Suprapubic skin (tissue), 4 donors: ENCODE results near the gene EFCAB5.

Experiments
- CTCF ChIP-seq, 2 donors: fragments of 200-600 bp in 1 of 2; fragments of 450-650 bp in 1 of 2; sonication (generic) in 1 of 2; IDR thresholded peaks; one replicate each; pipeline ENCODE4 v1.5.1; 2016 to 2019; ENCODE audit warnings: antibody characterized with exemption in 2 of 2, mild to moderate bottlenecking in 1 of 2, moderate library complexity in 1 of 2
- EP300 ChIP-seq: sonication (generic); formaldehyde crosslinking; IDR thresholded peaks from one replicate; pipeline ENCODE4 v1.6.1; 2017; ENCODE audit warnings: antibody characterized with exemption
- POLR2A ChIP-seq, 2 donors: fragments of 450-650 bp; IDR thresholded peaks; one replicate each; pipeline ENCODE4 v1.6.1; 2017; ENCODE audit warnings: antibody characterized with exemption in 2 of 2, mild to moderate bottlenecking in 2 of 2, moderate library complexity in 2 of 2
- POLR2AphosphoS5 ChIP-seq, 3 donors: sonication (generic); formaldehyde crosslinking; IDR thresholded peaks; one replicate each; pipeline ENCODE4 v1.6.1; 2017; ENCODE audit warnings: antibody characterized with exemption in 3 of 3

GRCh38 chr17:29948448-29949215, 7.2 kb downstream of the EFCAB5 start:
- TF ChIP-seq POLR2AphosphoS5 (IDR thresholded peaks at IDR 0.05) (no peak), CTCF (IDR thresholded peaks at IDR 0.05) (no peak), EP300 (no peak), POLR2A (IDR thresholded peaks at IDR 0.05) (no peak)
